ENCODE results near the gene STX8.

DNA sequence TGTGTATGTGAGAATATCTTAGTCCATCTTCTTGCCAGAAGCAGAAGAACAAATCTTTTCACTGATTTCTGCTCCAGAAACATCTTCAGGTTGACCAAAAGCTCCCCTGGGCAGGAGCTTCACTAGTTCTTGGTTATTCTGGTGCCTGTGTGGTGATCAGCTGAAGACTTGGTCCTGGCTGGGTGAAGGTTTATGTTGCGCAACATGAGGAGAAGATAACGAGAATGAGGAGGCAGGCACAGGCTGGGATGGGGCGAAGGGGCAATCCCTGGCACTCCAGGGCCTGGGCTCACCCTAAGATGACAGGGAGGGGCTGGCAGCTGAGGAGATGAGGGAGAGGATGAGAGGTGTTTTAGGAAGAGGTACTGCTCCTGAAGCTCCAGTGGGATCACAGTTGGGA, 322.3 kb downstream of the STX8 start:
- TF ChIP-seq, protein P1, sequence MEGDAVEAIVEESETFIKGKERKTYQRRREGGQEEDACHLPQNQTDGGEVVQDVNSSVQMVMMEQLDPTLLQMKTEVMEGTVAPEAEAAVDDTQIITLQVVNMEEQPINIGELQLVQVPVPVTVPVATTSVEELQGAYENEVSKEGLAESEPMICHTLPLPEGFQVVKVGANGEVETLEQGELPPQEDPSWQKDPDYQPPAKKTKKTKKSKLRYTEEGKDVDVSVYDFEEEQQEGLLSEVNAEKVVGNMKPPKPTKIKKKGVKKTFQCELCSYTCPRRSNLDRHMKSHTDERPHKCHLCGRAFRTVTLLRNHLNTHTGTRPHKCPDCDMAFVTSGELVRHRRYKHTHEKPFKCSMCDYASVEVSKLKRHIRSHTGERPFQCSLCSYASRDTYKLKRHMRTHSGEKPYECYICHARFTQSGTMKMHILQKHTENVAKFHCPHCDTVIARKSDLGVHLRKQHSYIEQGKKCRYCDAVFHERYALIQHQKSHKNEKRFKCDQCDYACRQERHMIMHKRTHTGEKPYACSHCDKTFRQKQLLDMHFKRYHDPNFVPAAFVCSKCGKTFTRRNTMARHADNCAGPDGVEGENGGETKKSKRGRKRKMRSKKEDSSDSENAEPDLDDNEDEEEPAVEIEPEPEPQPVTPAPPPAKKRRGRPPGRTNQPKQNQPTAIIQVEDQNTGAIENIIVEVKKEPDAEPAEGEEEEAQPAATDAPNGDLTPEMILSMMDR (IDR thresholded peaks at IDR 0.05; ENCODE audit: low read depth, low read length) = no peak
- TF ChIP-seq EZH2phosphoT487 (IDR thresholded peaks at IDR 0.05; ENCODE audit: low read depth) = no peak
